ENCODE results near the gene PPP1R10.

PPP1R10 gene

DNA sequence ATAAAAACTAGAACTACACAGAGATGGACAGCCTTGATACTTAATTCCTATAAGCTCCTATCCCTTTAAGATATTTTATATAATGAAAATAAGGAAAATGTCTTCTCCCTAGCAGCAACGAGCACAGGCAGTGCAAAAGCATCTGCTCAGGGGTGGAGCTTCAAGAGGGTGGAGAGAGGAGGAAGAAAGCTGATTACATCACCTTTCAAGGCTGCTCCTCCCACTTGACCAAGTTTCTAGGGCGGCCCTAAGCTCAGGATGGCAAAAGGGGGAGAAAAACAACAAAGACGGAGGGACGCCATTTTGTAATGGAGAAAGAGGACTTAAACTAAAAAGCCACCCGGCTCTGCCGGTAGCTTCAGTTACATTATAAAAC lies 2.2 kb downstream of the PPP1R10 start:
- Mint-ChIP-seq H3K4me3 (peak overlapping the region; percentile 93), H3K27ac (peak overlapping the region; percentile 99), H3K4me1 (peaks cover 61% of the 10 kb centered on the region), H3K27me3 (peaks cover 5% of the 10 kb centered on the region), H3K9me3 (no peaks in the 10 kb centered on the region), H3K36me3 (peaks cover 76% of the 10 kb centered on the region)
- peak; percentile 91 for DNase-seq
- CTCF ChIA-PET: interaction anchor here (0.9 to 3.6 kb wide), 5 partner anchors 17 to 128 kb away, joined by 3 to 21 read pairs (median 6); partner anchors contain the start of gene TUBB

DNA sequence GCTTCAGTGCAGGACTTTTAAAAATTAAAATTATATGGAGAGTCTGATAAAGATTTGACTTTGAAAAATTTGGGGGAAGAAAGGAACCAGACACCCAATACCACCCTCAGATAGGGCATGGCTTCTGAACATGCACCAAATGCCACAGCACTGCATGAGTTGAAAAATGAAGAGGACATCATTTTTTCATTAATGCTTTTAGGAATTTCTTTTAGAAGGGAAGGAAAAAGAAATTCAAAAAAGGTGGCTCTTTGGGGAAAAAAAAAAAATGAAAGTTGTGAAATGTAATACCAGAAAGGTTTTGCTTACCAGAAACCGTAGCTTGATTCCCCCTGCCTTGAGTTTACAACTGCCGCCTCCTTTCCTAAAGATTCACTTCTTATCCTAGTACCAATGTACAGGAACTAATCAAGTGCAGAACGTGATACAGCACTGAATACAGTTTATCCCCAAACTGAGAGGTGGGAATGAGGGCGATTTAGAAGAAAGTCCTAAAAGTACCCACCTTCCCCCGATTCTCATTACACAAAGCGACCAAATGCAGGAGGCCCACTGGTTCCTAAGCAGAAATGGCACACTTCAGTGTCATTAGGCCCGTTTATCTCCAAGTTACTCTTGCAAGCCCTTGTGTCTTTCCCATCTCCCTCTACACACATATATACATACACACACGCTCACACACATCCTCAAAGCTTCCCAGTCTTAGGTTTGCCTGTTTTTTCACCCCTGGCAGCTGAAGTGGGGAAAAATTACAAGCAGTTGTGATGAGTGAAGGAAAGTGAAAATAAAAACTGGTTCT lies 2.8 kb downstream of the PPP1R10 start:
- no peak for DNase-seq
- peak overlapping the region; percentile 93 for H3K4me3 Mint-ChIP-seq
- CTCF ChIA-PET: interaction anchor here (0.8 to 3.6 kb wide), 10 partner anchors 13 to 132 kb away, joined by 3 to 21 read pairs (median 6); partner anchors contain the start of gene TUBB
- H3K9me3 Mint-ChIP-seq: no peaks in the 10 kb centered on the region
- H3K27me3 Mint-ChIP-seq: peaks cover 5% of the 10 kb centered on the region
- H3K27ac Mint-ChIP-seq: peak overlapping the region; percentile 99
- peaks cover 61% of the 10 kb centered on the region for H3K4me1 Mint-ChIP-seq
- peaks cover 76% of the 10 kb centered on the region for H3K36me3 Mint-ChIP-seq

DNA sequence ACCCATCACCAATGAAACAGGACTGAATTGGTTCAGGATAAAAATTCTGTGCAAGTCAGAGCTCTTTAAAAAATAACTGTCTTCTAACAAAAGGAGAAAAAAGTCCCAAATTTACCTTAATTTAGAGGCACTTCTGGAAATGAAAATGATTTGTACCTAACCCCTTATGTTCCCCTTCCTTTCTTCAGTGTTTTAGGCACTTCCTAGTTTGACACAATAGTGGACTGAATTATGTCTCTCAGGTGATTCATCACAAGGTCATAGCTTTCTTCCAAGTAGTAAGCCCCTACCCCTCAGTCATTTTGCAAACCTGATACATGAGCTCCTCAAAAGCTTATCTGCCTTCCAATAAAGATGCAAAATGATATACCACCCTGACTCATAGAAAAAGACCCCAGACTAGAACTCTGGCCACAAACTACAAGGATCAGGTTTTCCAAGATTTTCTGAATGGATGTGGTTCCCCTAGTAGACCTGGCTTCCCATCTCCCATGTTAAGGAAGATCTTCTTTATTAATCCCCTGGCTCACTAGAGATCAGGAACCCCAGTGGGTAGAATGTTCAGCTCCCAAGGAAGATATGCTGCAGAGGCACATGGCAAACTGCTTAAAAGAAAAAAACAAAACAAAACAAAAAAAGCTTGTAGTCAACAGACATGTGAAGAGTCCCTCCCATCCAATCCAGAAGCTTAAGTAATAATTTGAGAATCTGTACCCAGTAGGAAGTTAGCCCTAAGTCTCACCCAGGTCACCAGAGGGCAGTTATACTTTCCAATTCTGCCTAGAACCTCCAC lies 3.6 kb downstream of the PPP1R10 start:
- Mint-ChIP-seq H3K4me1 (peaks cover 61% of the 10 kb centered on the region), H3K27ac (peak overlapping the region; percentile 99), H3K9me3 (no peaks in the 10 kb centered on the region), H3K4me3 (peak overlapping the region; percentile 93), H3K36me3 (peaks cover 80% of the 10 kb centered on the region), H3K27me3 (peaks cover 5% of the 10 kb centered on the region)
- DNase-seq: no peak
- CTCF ChIA-PET: interaction anchor here (0.6 to 3.6 kb wide), 16 partner anchors 12 to 882 kb away, joined by 3 to 21 read pairs (median 4); partner anchors contain the start of genes ABCF1, ATAT1, DHX16 and PRR3

DNA sequence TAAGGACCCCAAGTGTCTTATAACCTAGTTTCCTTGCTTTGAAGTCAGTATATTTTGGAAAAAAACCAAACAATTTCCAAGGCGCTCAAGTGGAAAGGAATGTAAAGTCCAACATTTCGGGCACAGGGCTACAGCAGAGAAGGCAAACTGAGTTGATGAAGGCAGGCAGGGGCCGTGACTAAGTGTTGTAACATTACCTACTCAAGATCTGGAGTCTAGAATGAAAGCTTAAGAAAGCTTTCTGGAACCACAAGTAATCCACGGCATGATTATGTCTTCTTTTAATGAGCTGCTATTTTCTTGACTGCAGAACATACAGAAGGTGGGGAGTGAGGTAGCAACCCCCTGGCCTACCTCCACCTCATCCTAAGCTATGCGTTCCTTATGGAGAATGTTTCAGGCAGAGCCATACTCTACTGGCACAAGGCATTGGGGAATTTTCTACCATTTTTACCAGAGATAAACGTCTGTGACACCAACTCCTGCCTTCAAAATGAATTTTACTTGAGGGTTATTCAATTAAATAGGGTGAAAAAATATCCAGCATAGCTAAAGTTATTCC lies 4.3 kb downstream of the PPP1R10 start:
- no peak for DNase-seq
- peaks cover 5% of the 10 kb centered on the region for H3K27me3 Mint-ChIP-seq
- H3K4me3 Mint-ChIP-seq: no peak overlapping the region
- CTCF ChIA-PET: interaction anchor here (0.6 to 3.6 kb wide), 13 partner anchors 14 to 883 kb away, joined by 3 to 21 read pairs (median 5); partner anchors contain the start of genes ABCF1, ATAT1, DHX16 and PRR3
- peaks cover 61% of the 10 kb centered on the region for H3K4me1 Mint-ChIP-seq
- no peaks in the 10 kb centered on the region for H3K9me3 Mint-ChIP-seq
- H3K36me3 Mint-ChIP-seq: peaks cover 85% of the 10 kb centered on the region
- H3K27ac Mint-ChIP-seq: peak overlapping the region; percentile 47

DNA sequence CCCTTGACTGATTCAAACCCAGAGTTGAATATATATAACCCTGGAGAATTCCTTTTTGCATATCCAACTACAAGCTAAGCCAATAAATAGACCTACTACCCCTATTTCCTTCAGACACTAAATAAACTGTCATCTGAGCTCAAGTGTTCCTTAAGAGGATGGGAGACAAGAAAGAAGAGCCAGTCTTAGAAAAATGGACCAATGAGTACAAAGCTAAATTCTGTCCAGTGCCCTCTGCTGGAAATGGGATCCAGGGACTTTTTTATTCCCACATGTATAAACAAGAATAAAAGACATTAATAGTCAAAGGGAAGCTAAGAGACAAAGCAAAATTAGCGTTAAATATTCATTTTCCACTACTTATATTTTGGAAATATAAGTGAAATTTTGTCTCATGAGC lies 4.8 kb downstream of the PPP1R10 start:
- no peak for DNase-seq
- Mint-ChIP-seq H3K4me3 (no peak overlapping the region), H3K4me1 (peaks cover 65% of the 10 kb centered on the region), H3K27me3 (peaks cover 5% of the 10 kb centered on the region), H3K36me3 (peaks cover 90% of the 10 kb centered on the region), H3K9me3 (no peaks in the 10 kb centered on the region), H3K27ac (no peak overlapping the region)
- CTCF ChIA-PET: interaction anchor here (0.8 to 3.6 kb wide), 8 partner anchors 14 to 130 kb away, joined by 3 to 21 read pairs (median 6); partner anchors contain the start of genes ABCF1, ATAT1 and DHX16

DNA sequence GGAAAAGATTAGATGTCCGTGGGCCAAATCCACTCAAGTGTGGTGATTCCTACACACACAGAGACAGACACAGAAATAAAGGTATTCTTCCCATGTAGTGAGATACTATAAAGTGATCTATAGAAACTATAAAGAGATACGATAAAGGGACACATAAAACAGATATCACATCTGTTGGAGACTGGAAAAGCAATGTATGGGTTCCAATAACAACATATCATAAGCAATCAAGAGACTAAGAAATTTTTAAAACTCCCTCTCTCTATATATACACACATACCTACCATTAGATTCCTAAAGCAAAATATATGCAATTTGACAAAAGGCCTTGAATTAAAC lies 5.2 kb downstream of the PPP1R10 start:
- H3K36me3 Mint-ChIP-seq: peaks cover 88% of the 10 kb centered on the region

DNA sequence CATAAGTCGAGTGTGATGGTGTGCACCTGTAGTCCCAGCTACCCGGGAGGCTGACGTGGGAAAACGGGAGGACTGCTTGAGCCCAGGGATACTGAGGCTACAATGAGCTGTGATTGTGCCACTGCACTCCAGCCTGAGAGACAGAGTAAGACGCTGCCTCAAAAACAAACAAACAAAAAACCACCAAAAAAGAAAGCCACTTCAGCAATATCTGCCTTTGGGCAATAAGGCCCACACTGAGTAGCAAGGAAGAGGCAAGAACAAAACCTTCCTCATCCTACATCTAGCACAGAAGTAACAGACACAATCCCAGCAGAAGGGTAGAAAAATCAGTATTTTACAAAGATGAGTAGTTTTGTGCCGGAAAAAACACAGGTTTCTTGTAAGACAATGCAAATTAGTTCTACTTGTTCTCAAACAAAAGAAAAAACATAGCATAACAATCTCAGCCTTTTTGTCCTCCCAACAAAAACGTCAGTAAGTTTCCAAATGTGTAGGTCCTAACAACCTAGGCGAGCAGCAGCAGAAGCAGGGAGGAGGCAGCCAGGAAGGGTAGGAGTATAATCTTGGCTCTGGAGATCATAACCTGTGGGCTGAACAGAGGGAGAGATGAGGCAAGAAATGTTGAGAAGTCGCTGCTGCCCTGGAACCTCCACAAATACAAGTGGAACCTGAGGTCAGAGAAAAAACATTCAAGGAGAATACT lies 5.7 kb downstream of the PPP1R10 start:
- Mint-ChIP-seq H3K27ac (peak overlapping the region; percentile 49), H3K36me3 (peaks cover 88% of the 10 kb centered on the region), H3K4me3 (no peak overlapping the region), H3K9me3 (no peaks in the 10 kb centered on the region), H3K27me3 (no peaks in the 10 kb centered on the region), H3K4me1 (peaks cover 69% of the 10 kb centered on the region)
- no peak for DNase-seq
- CTCF ChIA-PET: interaction anchor here (1.1 to 3.6 kb wide), 4 partner anchors 14 to 119 kb away, joined by 3 to 21 read pairs (median 16); no protein-coding TSS in a partner anchor

More for the DNA sequence above, 5.2 kb downstream of the PPP1R10 start:
- H3K4me3 Mint-ChIP-seq: no peak overlapping the region
- no peaks in the 10 kb centered on the region for H3K9me3 Mint-ChIP-seq
- CTCF ChIA-PET: interaction anchor here (1.6 to 3.6 kb wide), 4 partner anchors 14 to 128 kb away, joined by 4 to 21 read pairs (median 12); partner anchors contain the start of gene ATAT1
- peak overlapping the region; percentile 49 for H3K27ac Mint-ChIP-seq
- H3K4me1 Mint-ChIP-seq: peaks cover 66% of the 10 kb centered on the region
- peaks cover under 1% of the 10 kb centered on the region for H3K27me3 Mint-ChIP-seq
- DNase-seq: no peak

DNA sequence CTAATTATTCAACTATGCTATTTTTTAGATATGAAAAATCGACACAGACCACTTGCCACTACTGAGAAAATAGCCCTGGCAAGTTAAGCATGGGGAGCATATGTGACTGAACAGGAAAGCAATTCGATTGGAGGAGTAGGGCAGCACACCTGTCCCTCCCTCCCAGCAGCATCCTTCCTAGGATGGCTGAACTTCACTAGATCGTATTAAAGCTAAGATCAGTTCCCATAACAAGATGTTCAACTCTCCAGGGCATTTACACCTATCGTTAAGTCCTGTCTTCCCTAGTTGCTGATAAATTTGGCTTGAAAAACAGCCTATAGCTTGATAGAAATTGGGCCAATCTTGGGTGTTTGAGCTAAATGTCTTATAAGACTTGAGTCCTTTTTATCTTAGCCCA lies 7.0 kb downstream of the PPP1R10 start:
- Mint-ChIP-seq H3K4me3 (no peak overlapping the region), H3K27me3 (no peaks in the 10 kb centered on the region), H3K36me3 (peaks cover 85% of the 10 kb centered on the region), H3K4me1 (peaks cover 78% of the 10 kb centered on the region), H3K27ac (peak overlapping the region; percentile 69), H3K9me3 (no peaks in the 10 kb centered on the region)
- DNase-seq: no peak
- CTCF ChIA-PET: interaction anchor here (1.1 to 1.5 kb wide), 2 partner anchors 13 to 17 kb away, joined by 3 to 12 read pairs; no protein-coding TSS in a partner anchor

DNA sequence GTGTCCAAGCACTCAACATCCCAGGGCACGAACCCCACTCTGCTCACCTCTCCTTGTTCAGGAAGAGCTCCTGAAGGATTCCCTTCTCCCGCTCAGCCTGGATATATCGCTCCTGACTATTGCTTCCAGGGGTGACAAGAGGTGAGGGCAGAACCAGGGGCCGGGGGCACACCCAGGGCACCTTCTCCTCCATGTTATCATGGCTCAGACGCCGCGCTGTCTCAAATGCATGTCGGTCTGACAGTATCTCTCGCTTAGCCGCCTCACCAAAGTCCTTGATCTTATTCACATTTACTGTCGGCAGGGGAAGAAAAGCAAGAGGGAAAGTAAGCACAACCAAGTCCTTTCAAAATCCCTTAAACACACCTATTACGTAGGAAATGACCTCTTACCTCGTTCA lies 13.1 kb downstream of the PPP1R10 start:
- no peak for DNase-seq
- H3K27ac Mint-ChIP-seq: peak overlapping the region; percentile 50

DNA sequence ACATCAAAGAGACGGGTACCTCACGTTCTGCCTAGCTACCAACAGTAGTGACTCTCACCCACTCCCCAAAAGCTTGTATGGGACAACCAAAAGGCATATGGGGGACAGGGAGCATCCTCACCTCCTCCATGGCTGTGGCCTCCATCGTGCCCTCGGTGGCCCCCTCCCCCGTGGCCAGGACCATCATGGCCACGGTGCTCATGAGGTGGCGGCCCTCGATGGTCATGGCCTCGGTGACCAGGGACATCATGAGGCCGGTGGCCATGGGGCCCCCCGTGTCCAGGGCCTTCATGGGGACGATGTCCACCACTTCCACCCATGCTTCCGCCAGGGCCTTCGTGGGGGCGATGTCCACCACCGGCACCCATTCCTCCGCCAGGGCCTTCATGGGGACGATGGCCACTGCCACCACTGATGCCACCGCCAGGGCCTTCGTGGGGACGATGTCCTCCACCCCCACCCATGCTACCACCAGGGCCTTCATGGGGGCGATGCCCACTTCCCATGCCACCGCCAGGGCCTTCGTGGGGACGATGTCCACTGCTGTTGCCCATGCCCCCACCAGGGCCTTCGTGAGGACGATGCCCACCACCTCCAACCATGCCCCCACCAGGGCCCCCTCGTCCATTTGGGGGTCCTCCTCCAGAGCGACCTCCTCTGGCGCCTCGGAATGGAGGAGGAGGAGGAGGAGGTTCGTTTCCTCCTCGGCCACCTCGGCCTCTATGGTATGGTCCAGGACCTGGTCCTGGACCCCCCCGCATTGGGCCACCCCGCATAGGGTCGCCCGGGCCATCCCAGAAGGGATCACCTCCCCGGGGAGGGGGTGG lies 15.0 kb downstream of the PPP1R10 start:
- no peak overlapping the region for H3K27ac Mint-ChIP-seq
- H3K36me3 Mint-ChIP-seq: peaks cover 62% of the 10 kb centered on the region
- H3K4me1 Mint-ChIP-seq: peaks cover 33% of the 10 kb centered on the region
- no peak overlapping the region for H3K4me3 Mint-ChIP-seq
- CTCF ChIA-PET: interaction anchor here (1.3 kb wide), 1 partner anchor 18 kb away, joined by 5 read pairs; no protein-coding TSS in a partner anchor
- no peaks in the 10 kb centered on the region for H3K9me3 Mint-ChIP-seq
- DNase-seq: no peak
- H3K27me3 Mint-ChIP-seq: no peaks in the 10 kb centered on the region

More for the DNA sequence above, 13.1 kb downstream of the PPP1R10 start:
- peaks cover 40% of the 10 kb centered on the region for H3K4me1 Mint-ChIP-seq
- CTCF ChIA-PET: no interaction called here
- H3K9me3 Mint-ChIP-seq: no peaks in the 10 kb centered on the region
- peaks cover 70% of the 10 kb centered on the region for H3K36me3 Mint-ChIP-seq
- H3K4me3 Mint-ChIP-seq: no peak overlapping the region
- no peaks in the 10 kb centered on the region for H3K27me3 Mint-ChIP-seq

DNA sequence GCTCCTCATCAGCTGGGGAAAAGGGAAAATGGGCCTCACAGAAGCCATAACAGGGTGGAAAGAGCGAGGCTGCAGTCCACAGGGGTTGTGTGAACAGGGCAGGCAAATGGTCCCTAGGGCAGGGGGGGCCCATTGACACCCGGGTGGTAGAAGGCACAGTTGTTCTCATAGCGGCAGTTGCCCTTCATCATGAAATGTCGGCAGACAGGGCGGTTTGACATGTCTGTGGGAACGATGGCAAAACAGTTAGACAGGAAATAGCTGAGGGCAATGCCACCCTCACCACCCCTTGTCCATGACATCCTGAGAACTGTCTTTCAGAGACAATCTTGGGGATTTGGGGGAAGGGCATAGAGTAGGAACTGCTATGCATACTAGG lies 15.6 kb downstream of the PPP1R10 start:
- DNase-seq: no peak
- H3K36me3 Mint-ChIP-seq: peaks cover 57% of the 10 kb centered on the region
- CTCF ChIA-PET: interaction anchor here (0.9 to 1.3 kb wide), 4 partner anchors 12 to 148 kb away, joined by 3 to 5 read pairs (median 4); no protein-coding TSS in a partner anchor

DNA sequence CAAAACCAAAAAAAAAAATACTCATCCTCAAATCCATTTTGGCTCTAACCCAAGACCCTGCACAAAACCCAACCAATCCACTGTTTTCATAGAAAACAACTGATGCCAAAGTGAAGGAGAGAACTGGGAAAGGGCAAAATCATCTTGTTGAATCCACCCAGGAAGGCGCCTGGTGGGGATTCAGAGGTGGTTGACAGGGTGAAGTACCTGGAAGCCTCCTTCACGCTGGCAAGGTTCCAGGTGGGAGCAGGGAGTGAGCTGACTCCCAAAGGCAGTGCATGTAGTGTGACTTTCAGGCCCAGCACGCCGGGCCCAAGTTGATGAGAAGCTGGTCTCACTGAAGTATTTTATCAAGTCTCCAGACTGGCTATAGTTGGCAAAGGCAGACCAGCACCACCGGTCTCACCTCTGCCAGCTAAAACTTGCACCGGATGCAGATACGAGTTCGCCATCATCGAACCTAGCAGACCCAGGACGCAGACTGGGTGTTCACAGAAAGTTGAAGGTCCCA lies 16.5 kb downstream of the PPP1R10 start:
- H3K36me3 Mint-ChIP-seq: peaks cover 51% of the 10 kb centered on the region
- no peak overlapping the region for H3K4me3 Mint-ChIP-seq
- H3K9me3 Mint-ChIP-seq: no peaks in the 10 kb centered on the region
- peaks cover 23% of the 10 kb centered on the region for H3K4me1 Mint-ChIP-seq
- DNase-seq: no peak
- H3K27ac Mint-ChIP-seq: peak overlapping the region; percentile 33
- H3K27me3 Mint-ChIP-seq: no peaks in the 10 kb centered on the region
- CTCF ChIA-PET: interaction anchor here (0.9 to 1.9 kb wide), 8 partner anchors 10 to 147 kb away, joined by 3 to 7 read pairs (median 4); no protein-coding TSS in a partner anchor

More for the DNA sequence above, 15.6 kb downstream of the PPP1R10 start:
- H3K9me3 Mint-ChIP-seq: no peaks in the 10 kb centered on the region
- no peaks in the 10 kb centered on the region for H3K27me3 Mint-ChIP-seq
- H3K27ac Mint-ChIP-seq: no peak overlapping the region
- peaks cover 30% of the 10 kb centered on the region for H3K4me1 Mint-ChIP-seq
- H3K4me3 Mint-ChIP-seq: no peak overlapping the region
